NB4 (cell line): ENCODE measurements around the gene IZUMO4.

Experiments used
- DNase-seq: peaks from one replicate; pipeline ENCODE4 v3.0.0; 2010; ENCODE audit warnings: low read depth
- H3K4me3 ChIP-seq: one replicate; pipeline ENCODE4 v1.5.1; 2011; ENCODE audit warnings: mild to moderate bottlenecking, low read depth, low read length, moderate library complexity
- CTCF ChIP-seq: IDR thresholded peaks from one replicate; pipeline ENCODE4 v1.5.1; 2012; ENCODE audit warnings: low read depth, low read length
- MYC ChIP-seq: IDR thresholded peaks from 2 replicates; pipeline ENCODE4 v1.6.1; 2011; ENCODE audit warnings: low read depth, low read length
- POLR2A ChIP-seq: IDR thresholded peaks from 2 replicates; pipeline ENCODE4 v1.6.1; 2011; ENCODE audit warnings: mild to moderate bottlenecking; ENCODE audit not compliant: insufficient read length; ENCODE audit errors: extremely low read depth
- TF ChIP-seq, protein P1 (sequence below): IDR thresholded peaks from 2 replicates; pipeline ENCODE4 v1.6.1; 2011; ENCODE audit warnings: low read depth, low read length

Gene IZUMO4

GRCh38 chr19:2062770-2063169, 33.9 kb upstream of the IZUMO4 start:
- H3K4me3 ChIP-seq: no peak overlapping the region
- no peak for DNase-seq
- TF ChIP-seq POLR2A (no peak), MYC (no peak), CTCF (no peak)

DNA sequence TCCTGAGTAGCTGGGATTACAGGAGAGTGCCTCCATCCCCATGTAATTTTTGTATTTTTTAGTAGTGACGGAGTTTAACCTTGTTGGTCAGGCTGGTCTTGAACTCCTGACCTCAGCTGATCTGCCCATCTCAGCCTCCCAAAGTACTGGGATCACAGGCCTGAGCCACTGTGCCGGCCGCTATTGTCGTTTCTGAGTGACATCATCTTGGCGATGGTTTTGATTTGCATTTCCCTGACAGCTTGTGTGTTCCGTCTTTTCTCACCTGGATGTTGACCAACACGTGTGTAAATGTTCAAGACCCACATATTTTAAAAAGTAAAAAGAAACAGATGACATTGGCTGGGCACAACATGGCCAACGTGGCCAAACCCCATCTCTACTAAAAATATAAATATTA, 32.9 kb upstream of the IZUMO4 start:
- no peak overlapping the region for H3K4me3 ChIP-seq
- DNase-seq: no peak
- no peak for TF ChIP-seq POLR2A
- TF ChIP-seq MYC: no peak
- no peak for TF ChIP-seq CTCF
- TF ChIP-seq, protein P1, sequence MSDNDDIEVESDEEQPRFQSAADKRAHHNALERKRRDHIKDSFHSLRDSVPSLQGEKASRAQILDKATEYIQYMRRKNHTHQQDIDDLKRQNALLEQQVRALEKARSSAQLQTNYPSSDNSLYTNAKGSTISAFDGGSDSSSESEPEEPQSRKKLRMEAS: no peak

GRCh38 chr19:2064395-2064787, 32.3 kb upstream of the IZUMO4 start:
- DNase-seq: no peak
- TF ChIP-seq CTCF: no peak
- H3K4me3 ChIP-seq: no peak overlapping the region

DNA sequence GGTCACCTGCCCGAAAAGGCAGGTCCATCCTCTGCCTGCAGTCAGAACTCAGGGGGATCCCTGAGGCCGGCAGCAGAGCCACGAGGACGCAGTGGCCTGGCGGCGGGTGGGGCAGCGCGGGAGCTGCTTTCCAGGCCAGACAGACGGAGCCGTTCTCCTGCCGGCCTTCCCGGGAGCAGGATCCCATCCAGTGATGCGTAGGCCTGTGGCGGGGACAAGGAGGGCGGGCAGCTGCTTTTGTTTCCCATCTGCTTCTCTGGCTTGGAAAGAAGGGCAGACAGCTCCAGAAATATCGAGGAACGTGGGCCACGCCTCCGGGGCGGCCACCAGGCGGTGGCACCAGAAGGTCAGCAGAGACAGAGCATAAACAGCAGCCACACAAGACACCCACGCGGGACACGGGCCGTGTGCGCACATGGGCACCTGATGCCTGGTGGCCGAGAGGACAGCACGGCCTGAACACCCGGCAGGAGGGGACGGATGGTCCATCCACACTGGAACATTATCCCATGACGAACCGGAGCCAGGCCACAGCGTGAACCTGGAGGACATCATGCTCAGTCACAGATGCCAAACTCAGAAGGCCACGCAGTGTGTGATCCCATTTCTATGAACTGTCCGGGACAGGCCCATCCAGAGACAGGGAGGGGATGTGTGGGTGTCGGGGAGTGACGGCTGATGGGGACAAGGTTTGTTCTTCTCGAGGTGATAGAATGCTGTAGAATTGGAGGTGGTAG, 31.8 kb upstream of the IZUMO4 start:
- no peak for TF ChIP-seq CTCF
- no peak for TF ChIP-seq MYC
- TF ChIP-seq POLR2A: no peak
- TF ChIP-seq, protein P1: no peak
- no peak for DNase-seq
- no peak overlapping the region for H3K4me3 ChIP-seq

DNA sequence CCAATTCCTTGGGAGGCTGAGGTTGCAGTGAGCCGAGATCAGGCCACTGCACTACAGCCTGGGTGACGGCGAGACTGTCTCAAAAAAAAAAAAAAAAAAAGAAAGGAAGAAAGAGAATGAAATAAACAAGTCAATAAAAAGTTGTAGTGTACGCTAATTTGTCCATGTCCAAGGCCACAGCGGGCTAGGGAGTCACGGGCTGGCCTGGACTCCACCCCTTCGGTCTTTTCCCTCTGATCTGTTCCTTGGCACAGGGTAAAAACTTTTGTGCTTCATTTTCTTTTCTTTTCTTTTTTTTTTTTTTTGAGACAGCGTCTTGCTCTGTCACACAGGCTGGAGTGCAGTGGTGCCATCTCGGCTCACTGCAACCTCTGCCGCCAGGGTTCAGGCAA, 26.3 kb upstream of the IZUMO4 start:
- no peak overlapping the region for H3K4me3 ChIP-seq
- TF ChIP-seq CTCF (no peak), MYC (no peak), POLR2A (no peak)
- TF ChIP-seq, protein P1: no peak
- no peak for DNase-seq

DNA sequence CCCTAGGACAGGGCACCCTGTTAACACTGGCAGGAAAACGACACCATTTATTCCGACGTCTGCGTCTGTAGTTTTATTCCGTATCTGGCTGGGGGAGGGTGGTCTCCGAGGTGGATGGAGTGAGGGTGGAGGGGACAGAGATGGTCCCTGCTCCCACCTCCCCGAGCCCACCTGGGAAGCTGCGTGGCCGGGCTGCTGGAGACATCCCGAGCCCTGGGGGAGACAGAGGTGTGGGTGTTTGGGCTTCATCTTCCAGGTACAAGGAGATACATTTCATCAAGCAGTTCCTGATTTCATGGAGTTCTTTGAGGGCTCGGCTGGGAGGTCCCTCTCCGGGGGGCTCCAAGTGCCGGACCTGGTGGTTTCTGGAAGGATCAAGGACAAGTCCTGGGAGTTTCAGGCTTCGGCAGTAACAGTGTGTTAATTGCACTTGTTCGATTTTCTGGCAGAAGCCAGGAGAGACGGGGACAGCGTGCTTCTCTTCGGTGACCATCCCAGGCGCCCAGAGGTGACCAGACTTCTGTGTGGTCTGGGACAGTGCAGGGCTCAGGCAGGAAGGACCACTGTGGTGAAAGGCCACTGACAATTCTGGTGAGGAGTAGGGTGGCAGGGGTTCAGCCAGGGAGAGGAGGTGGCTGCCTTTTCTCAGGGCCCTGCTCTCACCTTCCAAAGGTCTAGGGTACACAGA, 25.6 kb upstream of the IZUMO4 start:
- no peak for TF ChIP-seq CTCF
- no peak for TF ChIP-seq MYC
- TF ChIP-seq, protein P1: no peak
- TF ChIP-seq POLR2A: no peak
- DNase-seq: no peak
- no peak overlapping the region for H3K4me3 ChIP-seq
